Endodermal cell (in vitro differentiated cells): Measurements from ENCODE around the gene ANGPTL8. TPM values are rescaled to one million over a fixed set of nuclear protein-coding genes. Genes with fewer than 3 reads are reported as not detected.

ENCODE experiments used
- DNase-seq: peaks from one replicate; pipeline ENCODE4 v3.0.0-alpha.2; 2017
- H3K27ac ChIP-seq: 2 replicates; pipeline ENCODE4 v1.5.1; 2013; ENCODE audit warnings: mild to moderate bottlenecking, low read depth, low read length, moderate library complexity
- H3K27me3 ChIP-seq: 2 replicates; pipeline ENCODE4 v1.6.1; 2013; ENCODE audit warnings: mild to moderate bottlenecking, low read length, moderate library complexity; ENCODE audit not compliant: insufficient read depth, control insufficient read depth, poor library complexity, severe bottlenecking
- H3K36me3 ChIP-seq: 2 replicates; pipeline ENCODE4 v1.7.0; 2013; ENCODE audit warnings: mild to moderate bottlenecking, low read length, moderate library complexity; ENCODE audit not compliant: control insufficient read depth, insufficient read depth
- H3K4me1 ChIP-seq: one replicate; pipeline ENCODE4 v1.7.0; 2013; ENCODE audit warnings: low read length; ENCODE audit not compliant: control insufficient read depth, insufficient read depth
- H3K4me3 ChIP-seq: 2 replicates; pipeline ENCODE4 v1.5.1; 2013; ENCODE audit warnings: mild to moderate bottlenecking, low read length, moderate library complexity
- H3K9ac ChIP-seq: 2 replicates; pipeline ENCODE4 v1.6.1; 2013; ENCODE audit warnings: mild to moderate bottlenecking, low read length, moderate library complexity; ENCODE audit not compliant: poor library complexity, severe bottlenecking; ENCODE audit errors: extremely low read depth
- H3K9me3 ChIP-seq: 2 replicates; pipeline ENCODE4 v1.6.1; 2013; ENCODE audit warnings: mild to moderate bottlenecking, low read length, moderate library complexity; ENCODE audit not compliant: control insufficient read depth
- H3K27ac Mint-ChIP-seq: 2 replicates; pipeline ENCODE4 v1.8.0; 2020; ENCODE audit warnings: mixed read lengths
- H3K27me3 Mint-ChIP-seq: 2 replicates; pipeline ENCODE4 v1.8.0; 2021; ENCODE audit warnings: mild to moderate bottlenecking, mixed read lengths; ENCODE audit not compliant: insufficient read depth
- H3K36me3 Mint-ChIP-seq: 2 replicates; pipeline ENCODE4 v1.8.0; 2020; ENCODE audit warnings: low read depth, mixed read lengths
- H3K4me1 Mint-ChIP-seq: 2 replicates; pipeline ENCODE4 v1.8.0; 2020; ENCODE audit warnings: mixed read lengths
- H3K4me3 Mint-ChIP-seq: 2 replicates; pipeline ENCODE4 v1.8.0; 2020; ENCODE audit warnings: mild to moderate bottlenecking, moderate library complexity, mixed read lengths
- H3K9me3 Mint-ChIP-seq: 2 replicates; pipeline ENCODE4 v1.8.0; 2020; ENCODE audit warnings: mild to moderate bottlenecking, mixed read lengths
- WGBS, 2 experiments: methylation state at CpG; one replicate each; pipeline versions ENCODE4 v1.1.5 to v1.1.7; 2013; ENCODE audit warnings: missing lambda C conversion rate in 2 of 2, mixed read lengths in 1 of 2; ENCODE audit not compliant: insufficient coverage in 1 of 2, insufficient read length in 1 of 2; 5-methylcytosine and 5-hydroxymethylcytosine counted together
- total RNA-seq, 2 donors: library from RNA; stranded (reverse); fragmentation: NEBNext Ultra II Directional in 1 of 2; extraction: Animal tissue kit (Norgen Biotek cat#: 25700) in 1 of 2; gene quantifications; 2 replicates in 1 of 2; 3 replicates in 1 of 2; pipeline ENCODE4 v1.2.1, GENCODE V29; 2021
- TF ChIP-seq, protein P1 (sequence below): fragments of 200-600 bp; sonication (generic); conservative IDR thresholded peaks from 2 replicates; pipeline ENCODE4 v1.5.0; 2021; ENCODE audit warnings: antibody characterized with exemption, mild to moderate bottlenecking

Gene ANGPTL8
- total RNA-seq, 2 donors from 2014 or later: not detected

GRCh38 chr19:11238781-11239376 is 540 bp upstream of the ANGPTL8 start:
- Mint-ChIP-seq H3K4me1 (peaks cover 6% of the 10 kb centered on the region), H3K4me3 (no peak overlapping the region)

DNA sequence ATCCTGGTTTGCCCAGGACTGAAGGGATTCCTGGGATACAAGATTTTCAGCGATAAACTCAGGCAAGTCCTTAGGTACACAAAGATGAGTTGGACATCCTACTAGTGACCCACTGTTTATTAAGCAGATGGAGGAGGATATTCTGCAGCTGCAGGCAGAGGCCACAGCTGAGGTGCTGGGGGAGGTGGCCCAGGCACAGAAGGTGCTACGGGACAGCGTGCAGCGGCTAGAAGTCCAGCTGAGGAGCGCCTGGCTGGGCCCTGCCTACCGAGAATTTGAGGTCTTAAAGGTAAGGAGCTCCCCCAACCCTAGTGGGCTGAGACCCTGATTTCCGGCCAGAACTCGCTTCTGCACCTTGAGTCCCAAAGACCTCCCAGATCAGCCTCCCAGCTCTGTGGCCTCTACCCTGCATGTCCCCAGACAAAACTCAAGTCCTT is 607 bp downstream of the ANGPTL8 start:
- Mint-ChIP-seq H3K9me3 (no peaks in the 10 kb centered on the region), H3K36me3 (peaks cover 48% of the 10 kb centered on the region), H3K27ac (no peak overlapping the region), H3K4me3 (no peak overlapping the region), H3K4me1 (peaks cover 6% of the 10 kb centered on the region), H3K27me3 (no peaks in the 10 kb centered on the region)
- no peaks in the 10 kb centered on the region for H3K9me3 ChIP-seq
- DNase-seq: no peak
- peaks cover 32% of the 10 kb centered on the region for H3K36me3 ChIP-seq
- no peaks in the 10 kb centered on the region for H3K27me3 ChIP-seq
- no peak overlapping the region for H3K9ac ChIP-seq
- TF ChIP-seq, protein P1, sequence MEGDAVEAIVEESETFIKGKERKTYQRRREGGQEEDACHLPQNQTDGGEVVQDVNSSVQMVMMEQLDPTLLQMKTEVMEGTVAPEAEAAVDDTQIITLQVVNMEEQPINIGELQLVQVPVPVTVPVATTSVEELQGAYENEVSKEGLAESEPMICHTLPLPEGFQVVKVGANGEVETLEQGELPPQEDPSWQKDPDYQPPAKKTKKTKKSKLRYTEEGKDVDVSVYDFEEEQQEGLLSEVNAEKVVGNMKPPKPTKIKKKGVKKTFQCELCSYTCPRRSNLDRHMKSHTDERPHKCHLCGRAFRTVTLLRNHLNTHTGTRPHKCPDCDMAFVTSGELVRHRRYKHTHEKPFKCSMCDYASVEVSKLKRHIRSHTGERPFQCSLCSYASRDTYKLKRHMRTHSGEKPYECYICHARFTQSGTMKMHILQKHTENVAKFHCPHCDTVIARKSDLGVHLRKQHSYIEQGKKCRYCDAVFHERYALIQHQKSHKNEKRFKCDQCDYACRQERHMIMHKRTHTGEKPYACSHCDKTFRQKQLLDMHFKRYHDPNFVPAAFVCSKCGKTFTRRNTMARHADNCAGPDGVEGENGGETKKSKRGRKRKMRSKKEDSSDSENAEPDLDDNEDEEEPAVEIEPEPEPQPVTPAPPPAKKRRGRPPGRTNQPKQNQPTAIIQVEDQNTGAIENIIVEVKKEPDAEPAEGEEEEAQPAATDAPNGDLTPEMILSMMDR: no peak
- 91 to 93% methylated on average over 4 to 8 of the region's 8 CpGs for WGBS, 2 experiments
- no peak overlapping the region for H3K4me3 ChIP-seq
- no peak overlapping the region for H3K27ac ChIP-seq
- peaks cover 5% of the 10 kb centered on the region for H3K4me1 ChIP-seq

More at GRCh38 chr19:11238781-11239376, 540 bp upstream of the ANGPTL8 start:
- Histone ChIP-seq H3K27me3 (no peaks in the 10 kb centered on the region), H3K27ac (no peak overlapping the region), H3K9ac (no peak overlapping the region), H3K9me3 (no peaks in the 10 kb centered on the region), H3K36me3 (peaks cover 35% of the 10 kb centered on the region), H3K4me3 (no peak overlapping the region), H3K4me1 (peaks cover 5% of the 10 kb centered on the region)
- Mint-ChIP-seq H3K9me3 (no peaks in the 10 kb centered on the region), H3K27ac (no peak overlapping the region), H3K36me3 (peaks cover 55% of the 10 kb centered on the region), H3K27me3 (no peaks in the 10 kb centered on the region)
- no peak for DNase-seq
- TF ChIP-seq, protein P1: no peak
- 98 to 100% methylated on average over 3 to 6 of the region's 6 CpGs for WGBS, 2 experiments

DNA sequence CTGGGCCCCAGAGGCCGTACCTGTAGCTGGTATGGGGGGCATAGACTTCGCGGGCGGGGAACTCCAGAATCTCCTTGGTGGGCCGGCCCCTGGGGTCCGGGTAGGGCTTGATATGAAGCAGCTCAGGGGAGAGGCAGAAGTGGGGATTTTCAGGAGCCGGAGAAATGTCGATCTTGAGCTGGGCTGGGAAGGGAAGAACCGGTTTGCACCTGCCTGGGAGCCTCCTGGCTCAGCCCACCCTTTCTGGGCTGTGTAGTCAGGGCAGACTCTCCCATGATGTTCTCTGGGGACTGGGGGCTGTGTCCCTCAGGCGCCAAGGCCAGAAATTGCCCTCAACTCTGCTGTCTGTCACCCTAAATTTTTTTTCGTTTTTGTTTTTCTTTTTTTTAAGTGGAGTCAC is 2.6 kb downstream of the ANGPTL8 start:
- Histone ChIP-seq H3K9me3 (no peaks in the 10 kb centered on the region), H3K4me1 (no peaks in the 10 kb centered on the region), H3K4me3 (no peak overlapping the region), H3K27me3 (no peaks in the 10 kb centered on the region), H3K27ac (no peak overlapping the region), H3K36me3 (peaks cover 30% of the 10 kb centered on the region), H3K9ac (no peak overlapping the region)
- H3K4me3 Mint-ChIP-seq: no peak overlapping the region
- 92 to 94% methylated on average over 9 to 11 of the region's 11 CpGs for WGBS, 2 experiments
- H3K36me3 Mint-ChIP-seq: peaks cover 60% of the 10 kb centered on the region
- no peaks in the 10 kb centered on the region for H3K27me3 Mint-ChIP-seq
- H3K9me3 Mint-ChIP-seq: no peaks in the 10 kb centered on the region
- no peak for DNase-seq
- H3K4me1 Mint-ChIP-seq: peaks cover 4% of the 10 kb centered on the region
- peak overlapping the region; percentile 39 for H3K27ac Mint-ChIP-seq
- TF ChIP-seq, protein P1: no peak
